HuH-7 (cell line): ENCODE measurements around the gene CYP19A1.

Source experiments
- DNase-seq: peaks from one replicate; pipeline ENCODE4 v3.0.0; 2011; ENCODE audit warnings: low spot score

The CYP19A1 gene

GRCh38 chr15:51323749-51324148 lies 14.6 kb downstream of the CYP19A1 start:
- DNase-seq = no peak

- no peak for DNase-seq
These were observed 15.6 kb downstream of the CYP19A1 start for GRCh38 chr15:51322621-51323296.

- no peak for DNase-seq
These were observed 17.1 kb downstream of the CYP19A1 start for GRCh38 chr15:51321316-51321715.

GRCh38 chr15:51320843-51321242 lies 17.6 kb downstream of the CYP19A1 start:
- DNase-seq = no peak

GRCh38 chr15:51319539-51319938 lies 18.9 kb downstream of the CYP19A1 start:
- no peak for DNase-seq

- DNase-seq = no peak
These were observed 19.8 kb downstream of the CYP19A1 start for GRCh38 chr15:51318382-51319150.

GRCh38 chr15:51316636-51317035 lies 21.8 kb downstream of the CYP19A1 start:
- DNase-seq = no peak

- no peak for DNase-seq
These were observed 22.7 kb downstream of the CYP19A1 start for GRCh38 chr15:51315726-51316125.

GRCh38 chr15:51314391-51315337 lies 23.7 kb downstream of the CYP19A1 start:
- peak; percentile 46 for DNase-seq

GRCh38 chr15:51313644-51314280 lies 24.6 kb downstream of the CYP19A1 start:
- DNase-seq = no peak

GRCh38 chr15:51313074-51313393 lies 25.4 kb downstream of the CYP19A1 start:
- DNase-seq = no peak

GRCh38 chr15:51312166-51313073 lies 26.0 kb downstream of the CYP19A1 start:
- DNase-seq = peak; percentile 48

- peak; percentile 61 for DNase-seq
These were observed 26.9 kb downstream of the CYP19A1 start for GRCh38 chr15:51311510-51311909.

GRCh38 chr15:51310064-51310463 lies 28.3 kb downstream of the CYP19A1 start:
- no peak for DNase-seq

- no peak for DNase-seq
These were observed 30.6 kb downstream of the CYP19A1 start for GRCh38 chr15:51307811-51308210.

- DNase-seq = no peak
These were observed 31.1 kb downstream of the CYP19A1 start for GRCh38 chr15:51307325-51307724.

GRCh38 chr15:51303462-51303980 lies 34.9 kb downstream of the CYP19A1 start:
- DNase-seq = no peak

- DNase-seq = no peak
These were observed 35.9 kb downstream of the CYP19A1 start for GRCh38 chr15:51302480-51302879.

- DNase-seq = peak; percentile 42
These were observed 39.0 kb downstream of the CYP19A1 start for GRCh38 chr15:51299187-51300015.

- no peak for DNase-seq
These were observed 39.8 kb downstream of the CYP19A1 start for GRCh38 chr15:51298620-51299019.
